NK-92 (cell line): ENCODE data around the gene FOCAD.

Experiments used
- DNase-seq: peaks from one replicate; lab custom pipeline; 2025; ENCODE audit not compliant: unreplicated experiment; lab: John Stamatoyannopoulos, UW

Gene FOCAD

GRCh38 chr9:20729523-20729922 is 45.5 kb downstream of the FOCAD start:
- DNase-seq = no peak

DNA sequence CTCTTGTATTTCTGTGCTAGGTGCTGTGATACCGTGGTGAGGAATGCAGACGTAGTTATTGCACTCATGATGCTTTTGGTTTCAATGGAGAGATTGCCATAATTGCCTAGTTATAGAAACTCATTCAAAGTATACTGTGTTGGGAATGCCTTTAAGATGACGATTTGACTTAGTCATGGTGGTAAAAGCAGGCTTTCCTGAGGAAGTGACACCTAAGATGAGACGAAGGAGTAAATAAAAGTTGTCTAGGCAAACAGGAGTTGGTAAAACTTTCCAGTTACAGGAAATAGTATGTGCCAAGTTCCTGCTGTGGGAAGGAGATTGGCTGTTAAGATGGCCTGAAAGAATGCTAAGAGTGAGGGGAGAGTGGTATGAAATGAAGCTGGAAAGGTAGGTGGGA is 48.1 kb downstream of the FOCAD start:
- no peak for DNase-seq

GRCh38 chr9:20734275-20734674 is 50.2 kb downstream of the FOCAD start:
- no peak for DNase-seq

DNA sequence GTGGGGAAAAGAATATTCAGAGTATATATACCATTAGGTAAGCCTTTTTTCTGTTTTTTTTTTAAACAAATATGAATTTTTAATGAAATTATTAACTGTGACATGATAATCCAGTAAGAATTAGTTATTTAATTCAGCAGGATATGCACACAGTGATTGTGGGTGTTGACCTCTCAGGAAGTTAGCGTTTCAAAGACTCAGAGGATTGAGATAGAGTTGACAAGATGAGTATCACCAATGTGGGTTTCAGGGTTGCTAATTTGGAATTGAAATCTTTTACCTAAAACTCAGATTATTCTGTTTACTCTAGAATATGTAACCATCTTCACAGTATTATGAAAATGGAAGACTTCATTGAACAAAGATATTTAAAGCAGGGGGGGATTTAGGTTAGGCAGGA is 56.2 kb downstream of the FOCAD start:
- no peak for DNase-seq

- no peak for DNase-seq
These were observed 57.0 kb downstream of the FOCAD start for GRCh38 chr9:20740929-20741582.

DNA sequence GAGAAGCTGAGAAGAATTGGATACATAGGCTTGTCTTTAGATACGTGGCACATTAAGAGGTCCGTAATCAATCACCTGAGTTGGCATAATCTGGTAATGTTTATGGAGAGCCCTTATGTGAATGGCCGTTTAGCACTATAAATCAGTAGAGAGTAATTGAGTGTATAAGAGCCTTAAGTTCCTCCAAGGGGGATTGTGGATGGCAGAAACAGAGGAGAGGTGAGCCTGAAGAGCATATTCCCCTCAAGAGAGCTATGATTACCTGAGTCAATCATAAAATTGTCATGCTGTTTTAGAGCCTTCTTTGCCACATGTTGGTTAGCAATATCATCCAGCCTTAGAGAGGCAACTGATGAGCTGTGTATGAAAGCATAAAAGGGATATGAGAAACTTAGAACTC is 58.8 kb downstream of the FOCAD start:
- DNase-seq = no peak

DNA sequence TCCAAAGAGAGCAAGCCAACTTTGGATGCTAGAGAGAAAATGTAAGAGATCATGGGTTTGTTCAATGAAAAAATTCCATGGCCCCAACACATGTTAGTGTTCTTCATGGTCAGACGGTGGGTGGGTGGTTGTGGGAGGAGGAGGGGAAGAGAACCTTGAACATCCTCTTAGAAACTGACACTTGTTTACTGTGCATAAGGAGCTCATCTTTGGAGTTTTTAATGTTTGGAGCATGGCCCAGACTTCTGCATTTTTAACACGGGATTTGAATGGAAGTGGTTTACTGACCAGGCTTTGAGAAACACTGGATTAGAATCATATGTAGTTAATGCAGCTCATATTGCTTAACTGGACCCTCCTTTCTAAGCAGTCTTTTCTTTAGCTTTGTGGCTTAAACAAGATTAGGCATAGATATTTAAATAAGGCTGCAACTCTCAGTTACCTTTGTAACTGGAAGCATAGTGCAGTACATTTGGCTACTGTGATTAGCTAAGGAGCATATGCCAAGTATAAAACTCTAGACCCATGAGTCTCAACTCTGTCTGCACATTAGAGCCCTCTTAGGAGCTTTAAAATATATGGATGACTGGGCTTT is 60.1 kb downstream of the FOCAD start:
- DNase-seq = no peak

DNA sequence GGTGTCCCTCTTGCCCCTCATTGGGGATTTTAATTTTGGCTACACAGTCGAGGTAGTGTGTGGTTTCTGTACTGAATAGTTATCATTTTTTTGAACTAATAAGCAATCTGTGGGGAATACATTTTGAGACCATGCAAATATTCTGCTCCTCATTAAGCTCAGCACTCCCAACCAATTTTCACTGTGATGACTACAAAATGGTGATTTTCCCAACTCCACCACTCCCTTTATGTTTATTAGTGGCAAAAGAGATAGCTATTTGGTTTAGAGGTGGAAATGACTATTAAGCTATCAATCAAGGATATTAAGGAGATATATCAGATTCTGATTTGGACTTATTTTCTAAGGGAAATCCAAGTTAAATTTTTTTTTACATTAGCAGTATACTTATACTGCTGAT is 62.9 kb downstream of the FOCAD start:
- no peak for DNase-seq

- no peak for DNase-seq
These were observed 65.6 kb downstream of the FOCAD start for GRCh38 chr9:20749496-20750198.

DNA sequence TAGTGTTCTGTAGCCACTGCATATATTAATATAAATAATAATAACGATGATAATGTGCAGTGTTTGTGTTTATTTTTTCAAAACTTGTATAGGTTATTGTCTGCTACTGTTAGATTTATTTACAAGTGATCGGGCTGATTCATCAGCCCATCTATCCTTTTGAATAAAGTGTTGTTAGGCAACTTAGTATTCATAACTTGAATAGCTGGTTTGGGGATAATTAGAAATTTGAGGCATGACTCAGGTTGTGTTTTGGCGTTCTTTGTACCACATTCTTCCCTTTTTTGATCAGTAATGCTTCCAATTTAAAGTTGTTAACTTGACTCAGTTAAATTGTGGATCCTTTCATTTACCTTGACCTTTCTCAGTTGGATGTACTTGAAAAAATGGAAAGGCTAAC is 69.7 kb downstream of the FOCAD start:
- no peak for DNase-seq

DNA sequence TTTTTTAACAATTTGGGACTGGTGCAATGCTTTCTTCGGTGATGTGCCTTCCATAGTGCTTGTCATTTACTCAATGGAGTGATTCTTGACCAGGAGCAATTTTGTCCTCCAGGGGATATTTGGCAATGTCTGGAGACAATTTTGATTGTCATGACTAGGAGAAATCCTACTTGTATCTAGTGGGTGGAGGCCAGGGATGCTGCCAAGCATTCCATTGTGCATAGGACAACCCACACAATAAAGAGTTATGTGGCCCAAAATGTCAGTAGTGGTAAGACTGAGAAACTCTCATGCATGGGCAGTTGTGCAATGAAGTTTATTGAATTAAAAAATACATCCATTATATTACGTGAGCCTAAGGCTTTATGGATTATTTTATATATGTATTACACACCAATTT is 70.5 kb downstream of the FOCAD start:
- no peak for DNase-seq

GRCh38 chr9:20760246-20760891 is 76.3 kb downstream of the FOCAD start:
- DNase-seq = no peak

GRCh38 chr9:20770947-20771346 is 86.9 kb downstream of the FOCAD start:
- DNase-seq = no peak

DNA sequence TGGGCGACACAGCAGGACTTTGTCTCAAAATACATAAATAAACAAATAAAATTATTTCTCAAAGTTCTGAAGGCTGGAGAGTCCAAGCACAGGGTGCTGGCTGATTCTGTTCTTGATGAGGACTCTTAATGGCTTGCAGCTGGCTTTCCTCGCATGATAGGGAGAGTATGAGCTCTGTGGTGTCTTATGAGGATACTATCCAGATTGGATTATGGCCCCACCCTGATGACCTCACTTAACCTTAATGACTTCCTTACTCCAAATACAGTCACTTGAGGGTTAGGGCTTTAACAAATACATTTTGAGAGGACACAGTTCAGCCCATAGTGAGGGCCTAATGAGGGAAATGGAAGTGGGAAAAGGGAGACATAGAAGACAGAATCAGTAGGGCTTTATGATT is 87.7 kb downstream of the FOCAD start:
- no peak for DNase-seq

- DNase-seq = no peak
These were observed 91.6 kb downstream of the FOCAD start for GRCh38 chr9:20775683-20776082.

DNA sequence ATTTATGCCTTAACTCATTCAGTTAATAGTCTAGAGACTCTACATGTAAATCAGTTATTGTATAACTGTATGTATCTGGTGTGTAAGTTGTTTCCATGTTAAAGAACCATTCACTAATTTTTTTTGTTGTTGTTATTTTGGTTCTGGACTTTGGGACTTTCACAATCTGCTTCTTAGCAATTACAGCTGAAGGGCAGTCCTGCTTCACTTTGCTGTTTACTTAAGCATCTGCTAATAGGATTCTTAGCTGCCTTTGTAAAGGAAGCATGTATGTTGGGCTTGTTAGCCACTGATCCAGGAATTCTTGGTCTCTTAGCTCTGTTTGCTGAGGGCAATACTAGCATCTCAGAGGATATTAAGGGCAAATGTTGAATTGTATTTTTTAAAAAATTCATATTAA is 97.0 kb downstream of the FOCAD start:
- DNase-seq = no peak

GRCh38 chr9:20782289-20782688 is 98.2 kb downstream of the FOCAD start:
- no peak for DNase-seq

GRCh38 chr9:20783057-20784038 is 99.3 kb downstream of the FOCAD start:
- no peak for DNase-seq

DNA sequence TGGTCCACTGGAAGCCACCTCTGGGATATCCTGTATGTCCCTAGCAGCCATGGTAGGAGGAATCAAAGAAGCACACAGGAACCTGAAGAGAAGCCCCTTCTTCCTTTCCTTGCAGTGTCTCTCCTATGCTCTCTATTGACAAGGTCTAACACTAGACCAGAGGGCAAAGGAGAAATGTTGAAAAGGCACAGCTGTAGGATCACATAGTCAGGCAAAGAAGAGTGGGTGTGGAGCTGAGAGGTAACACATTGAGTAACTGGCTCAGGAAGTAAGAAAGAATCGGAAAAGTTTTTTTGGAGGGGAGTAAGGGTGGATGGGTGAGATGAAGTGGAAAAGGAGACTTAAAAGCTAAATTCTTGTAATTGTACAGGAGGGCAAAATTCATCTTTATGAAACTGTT is 100.1 kb downstream of the FOCAD start:
- DNase-seq = no peak

- no peak for DNase-seq
These were observed 102.7 kb downstream of the FOCAD start for GRCh38 chr9:20786807-20787206.
